DOHH2 (cell line): ENCODE results near the gene CERK.

Experiments used
- H3F3A ChIP-seq: fragments of 200-600 bp; sonication (generic), shearing (Covaris generic); 2 replicates; pipeline ENCODE4 v1.6.0; 2016; ENCODE audit warnings: antibody characterized with exemption, mild to moderate bottlenecking; ENCODE audit not compliant: control insufficient read depth, insufficient read depth
- H3K27ac ChIP-seq: fragments of 200-600 bp; sonication (generic); 2 replicates; pipeline ENCODE4 v1.5.1; 2014; ENCODE audit warnings: low read depth, mild to moderate bottlenecking, low read length, moderate library complexity
- H3K27me3 ChIP-seq: fragments of 200-600 bp; sonication (generic); 2 replicates; pipeline ENCODE4 v1.6.1; 2014; ENCODE audit warnings: mild to moderate bottlenecking, low read length, mixed read lengths; ENCODE audit not compliant: control insufficient read depth
- H3K36me3 ChIP-seq: fragments of 200-600 bp; sonication (generic); 2 replicates; pipeline ENCODE4 v1.6.1; 2014; ENCODE audit warnings: mild to moderate bottlenecking, low read length, moderate library complexity, mixed read lengths; ENCODE audit not compliant: control insufficient read depth
- H3K4me1 ChIP-seq: fragments of 200-600 bp; sonication (generic); 2 replicates; pipeline ENCODE4 v1.6.1; 2014; ENCODE audit warnings: mild to moderate bottlenecking, low read length, mixed read lengths; ENCODE audit not compliant: control insufficient read depth
- H3K4me2 ChIP-seq: fragments of 200-600 bp; sonication (generic); 2 replicates; pipeline ENCODE4 v1.6.0; 2014; ENCODE audit warnings: mild to moderate bottlenecking, low read length, moderate library complexity
- H3K4me3 ChIP-seq: fragments of 200-600 bp; sonication (generic); 2 replicates; pipeline ENCODE4 v1.5.1; 2014; ENCODE audit warnings: mild to moderate bottlenecking, low read length, mixed read lengths
- H3K79me2 ChIP-seq: fragments of 200-600 bp; sonication (generic); 2 replicates; pipeline ENCODE4 v1.6.1; 2014; ENCODE audit warnings: mild to moderate bottlenecking, low read length, mixed read lengths; ENCODE audit not compliant: control insufficient read depth
- H3K9me2 ChIP-seq: fragments of 200-600 bp; sonication (generic); replicated peaks from 2 replicates; pipeline ENCODE4 v1.6.1; 2014; ENCODE audit warnings: mild to moderate bottlenecking, low read length, mixed read lengths; ENCODE audit not compliant: control insufficient read depth
- H3K9me3 ChIP-seq: fragments of 200-600 bp; sonication (generic); 2 replicates; pipeline ENCODE4 v1.6.1; 2014; ENCODE audit warnings: antibody characterized with exemption, low read length, mixed read lengths; ENCODE audit not compliant: control insufficient read depth, insufficient read depth
- H4K20me1 ChIP-seq: fragments of 200-600 bp; sonication (generic); 2 replicates; pipeline ENCODE4 v1.6.0; 2014; ENCODE audit warnings: low read depth, mild to moderate bottlenecking, antibody characterized with exemption, low read length, moderate library complexity; ENCODE audit not compliant: control insufficient read depth, insufficient read depth
- EZH2phosphoT487 ChIP-seq: fragments of 200-600 bp; sonication (generic); IDR thresholded peaks from 2 replicates; pipeline ENCODE4 v1.6.1; 2017; ENCODE audit warnings: borderline replicate concordance, mild to moderate bottlenecking, antibody characterized with exemption, low read length, moderate library complexity, mixed read lengths
- TF ChIP-seq, protein P1 (sequence below): fragments of 200-600 bp; sonication (generic); IDR thresholded peaks from one replicate; pipeline ENCODE4 v1.5.1; 2014; ENCODE audit warnings: antibody characterized with exemption, mild to moderate bottlenecking, low read depth, low read length; ENCODE audit not compliant: poor library complexity, severe bottlenecking

CERK gene

DNA sequence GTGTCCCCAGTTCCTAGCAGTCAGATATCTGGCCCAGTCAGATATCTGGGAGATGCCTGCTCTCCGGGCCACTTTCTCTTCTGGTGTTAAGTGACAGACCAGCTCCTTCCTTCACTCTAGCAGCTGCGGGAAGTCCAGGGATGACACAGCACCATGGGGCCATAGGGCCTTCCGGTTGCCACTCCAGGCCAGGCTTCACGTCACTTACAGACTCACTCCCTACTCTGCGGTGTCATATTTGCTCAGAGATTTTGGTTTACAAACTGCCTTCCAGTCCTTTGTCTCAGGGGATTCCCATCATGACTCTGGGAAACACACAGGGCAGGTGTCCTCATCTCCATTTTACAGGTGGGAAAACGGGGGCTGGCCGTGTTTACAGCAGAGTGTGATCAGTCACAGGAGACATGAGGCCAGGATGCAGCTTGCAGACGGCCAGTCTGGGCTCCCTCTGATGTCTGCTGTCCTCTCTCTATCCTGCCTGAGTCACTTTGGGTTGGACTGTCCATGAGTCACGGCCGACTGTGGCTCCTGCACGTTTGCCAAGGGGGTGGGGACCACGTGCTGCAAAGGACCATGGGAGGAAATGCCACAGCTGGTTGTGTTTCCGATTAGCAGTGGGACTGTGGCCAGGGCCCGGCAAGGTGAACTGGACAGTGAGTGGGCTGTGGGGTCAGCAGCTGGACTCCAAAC is 16.2 kb upstream of the CERK start:
- Histone ChIP-seq H3K9me3 (peaks cover 13% of the 10 kb centered on the region), H3K4me1 (peaks cover 32% of the 10 kb centered on the region), H3F3A (peaks cover 3% of the 10 kb centered on the region; the same call in 1 of the 2 replicates), H3K79me2 (no peaks in the 10 kb centered on the region), H3K27me3 (no peaks in the 10 kb centered on the region), H4K20me1 (no peaks in the 10 kb centered on the region), H3K27ac (no peak overlapping the region), H3K4me3 (no peak overlapping the region), H3K4me2 (no peak overlapping the region), H3K36me3 (peaks cover 7% of the 10 kb centered on the region), H3K9me2 (no peaks in the 10 kb centered on the region)
- TF ChIP-seq, protein P1, sequence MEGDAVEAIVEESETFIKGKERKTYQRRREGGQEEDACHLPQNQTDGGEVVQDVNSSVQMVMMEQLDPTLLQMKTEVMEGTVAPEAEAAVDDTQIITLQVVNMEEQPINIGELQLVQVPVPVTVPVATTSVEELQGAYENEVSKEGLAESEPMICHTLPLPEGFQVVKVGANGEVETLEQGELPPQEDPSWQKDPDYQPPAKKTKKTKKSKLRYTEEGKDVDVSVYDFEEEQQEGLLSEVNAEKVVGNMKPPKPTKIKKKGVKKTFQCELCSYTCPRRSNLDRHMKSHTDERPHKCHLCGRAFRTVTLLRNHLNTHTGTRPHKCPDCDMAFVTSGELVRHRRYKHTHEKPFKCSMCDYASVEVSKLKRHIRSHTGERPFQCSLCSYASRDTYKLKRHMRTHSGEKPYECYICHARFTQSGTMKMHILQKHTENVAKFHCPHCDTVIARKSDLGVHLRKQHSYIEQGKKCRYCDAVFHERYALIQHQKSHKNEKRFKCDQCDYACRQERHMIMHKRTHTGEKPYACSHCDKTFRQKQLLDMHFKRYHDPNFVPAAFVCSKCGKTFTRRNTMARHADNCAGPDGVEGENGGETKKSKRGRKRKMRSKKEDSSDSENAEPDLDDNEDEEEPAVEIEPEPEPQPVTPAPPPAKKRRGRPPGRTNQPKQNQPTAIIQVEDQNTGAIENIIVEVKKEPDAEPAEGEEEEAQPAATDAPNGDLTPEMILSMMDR = no peak
- no peak for TF ChIP-seq EZH2phosphoT487

DNA sequence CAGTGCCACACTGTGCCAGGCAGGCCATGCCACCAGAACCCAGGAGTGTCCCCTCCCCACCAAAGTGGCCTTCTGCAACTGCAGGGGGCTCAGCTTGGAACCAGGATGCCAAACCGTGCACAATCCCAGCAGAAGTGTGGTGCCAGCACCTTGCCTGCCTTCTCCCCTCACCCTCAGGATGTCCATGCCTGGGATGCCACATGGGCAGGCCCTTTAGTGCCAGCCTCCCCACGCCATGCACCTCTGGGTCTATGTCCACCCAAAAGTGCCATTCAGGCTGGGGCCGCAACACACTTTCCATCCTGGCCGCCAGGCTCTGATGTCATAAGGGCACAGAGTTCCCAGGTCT is 15.7 kb upstream of the CERK start:
- no peaks in the 10 kb centered on the region for H3F3A ChIP-seq
- TF ChIP-seq, protein P1 = no peak
- no peak for TF ChIP-seq EZH2phosphoT487
- no peaks in the 10 kb centered on the region for H3K79me2 ChIP-seq
- 0 out of 2 replicates have a peak, but pooled peaks cover 2% of the 10 kb centered on the region for H3K27me3 ChIP-seq
- no peaks in the 10 kb centered on the region for H4K20me1 ChIP-seq
- no peak overlapping the region for H3K27ac ChIP-seq
- H3K9me2 ChIP-seq = no peaks in the 10 kb centered on the region
- H3K36me3 ChIP-seq = peaks cover 7% of the 10 kb centered on the region
- peaks cover 32% of the 10 kb centered on the region for H3K4me1 ChIP-seq
- peaks cover 13% of the 10 kb centered on the region for H3K9me3 ChIP-seq
- H3K4me3 ChIP-seq = no peak overlapping the region
- H3K4me2 ChIP-seq = no peak overlapping the region

DNA sequence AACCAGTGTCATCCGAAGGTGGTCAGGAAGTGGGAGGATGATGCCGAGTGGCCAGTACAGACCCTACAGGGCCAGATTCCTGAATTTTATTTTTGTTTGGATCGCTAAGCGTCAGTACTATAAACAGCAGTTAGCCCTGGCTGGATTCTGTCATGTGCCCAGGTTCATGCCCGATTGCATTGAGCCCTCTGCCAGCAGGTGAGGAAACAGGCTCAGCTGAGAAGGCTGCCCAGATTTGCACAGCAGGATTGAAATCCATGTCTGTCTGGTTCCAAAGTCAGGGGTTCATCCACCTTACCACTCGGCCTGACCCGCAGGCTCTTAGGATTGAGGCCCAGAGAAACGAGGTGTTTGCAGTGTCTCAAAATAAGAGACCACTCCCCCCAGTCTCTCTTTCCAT is 15.3 kb upstream of the CERK start:
- Histone ChIP-seq H3K4me1 (peaks cover 29% of the 10 kb centered on the region), H3K4me2 (no peak overlapping the region), H3K27ac (no peak overlapping the region)

More for the DNA sequence above, 15.3 kb upstream of the CERK start:
- H3K27me3 ChIP-seq = 0 out of 2 replicates have a peak, but pooled peaks cover 4% of the 10 kb centered on the region
- H3K79me2 ChIP-seq = no peaks in the 10 kb centered on the region
- H4K20me1 ChIP-seq = no peaks in the 10 kb centered on the region
- H3K9me2 ChIP-seq = no peaks in the 10 kb centered on the region
- TF ChIP-seq EZH2phosphoT487 = no peak
- TF ChIP-seq, protein P1 = no peak
- H3K9me3 ChIP-seq = peaks cover 13% of the 10 kb centered on the region
- no peak overlapping the region for H3K4me3 ChIP-seq
- peaks cover 7% of the 10 kb centered on the region for H3K36me3 ChIP-seq
- no peaks in the 10 kb centered on the region for H3F3A ChIP-seq
